ENCODE results near the gene ARHGDIB. TPM values are rescaled to one million over a fixed set of nuclear protein-coding genes. Genes with fewer than 3 reads are reported as not detected.

Gene ARHGDIB
- total RNA-seq, 1 experiment from 2014 or later, result 23.5 TPM

- Mint-ChIP-seq H3K4me3 (ENCODE audit: low read depth, unreplicated experiment) (no peak overlapping the region), H3K27me3 (ENCODE audit: unreplicated experiment) (no peaks in the 10 kb centered on the region), H3K4me1 (ENCODE audit: low read depth, unreplicated experiment) (peaks cover 36% of the 10 kb centered on the region), H3K9me3 (ENCODE audit: low read depth, unreplicated experiment) (no peaks in the 10 kb centered on the region), H3K27ac (ENCODE audit: unreplicated experiment) (no peak overlapping the region), H3K36me3 (ENCODE audit: insufficient read depth, unreplicated experiment) (no peaks in the 10 kb centered on the region)
- no peak for TF ChIP-seq CTCF (IDR thresholded peaks at IDR 0.05; ENCODE audit: unreplicated experiment)
- DNase-seq, result no peak
- intact Hi-C loops (cut with micrococcal nuclease; ENCODE audit: unreplicated experiment), result no loop called here
- no TSS peak for BruUV-seq (replicated peaks)
- CTCF ChIA-PET, result no interaction called here
Measured at GRCh38 chr12:14954269-14954668, 7.1 kb downstream of the ARHGDIB start.

- H3K27ac Mint-ChIP-seq (ENCODE audit: unreplicated experiment), result no peak overlapping the region
- H3K27me3 Mint-ChIP-seq (ENCODE audit: unreplicated experiment), result no peaks in the 10 kb centered on the region
- no peaks in the 10 kb centered on the region for H3K9me3 Mint-ChIP-seq (ENCODE audit: low read depth, unreplicated experiment)
- no peak for DNase-seq
- no peak overlapping the region for H3K4me3 Mint-ChIP-seq (ENCODE audit: low read depth, unreplicated experiment)
- peaks cover 42% of the 10 kb centered on the region for H3K4me1 Mint-ChIP-seq (ENCODE audit: low read depth, unreplicated experiment)
- no peak for TF ChIP-seq CTCF (IDR thresholded peaks at IDR 0.05; ENCODE audit: unreplicated experiment)
- H3K36me3 Mint-ChIP-seq (ENCODE audit: insufficient read depth, unreplicated experiment), result no peaks in the 10 kb centered on the region
- intact Hi-C loops (cut with micrococcal nuclease; ENCODE audit: unreplicated experiment), result no loop called here
- CTCF ChIA-PET, result no interaction called here
- BruUV-seq (replicated peaks), result no TSS peak
Measured at GRCh38 chr12:14953752-14954151, 7.6 kb downstream of the ARHGDIB start.

- Mint-ChIP-seq H3K27me3 (ENCODE audit: unreplicated experiment) (no peaks in the 10 kb centered on the region), H3K4me1 (ENCODE audit: low read depth, unreplicated experiment) (peaks cover 50% of the 10 kb centered on the region), H3K9me3 (ENCODE audit: low read depth, unreplicated experiment) (no peaks in the 10 kb centered on the region), H3K4me3 (ENCODE audit: low read depth, unreplicated experiment) (no peak overlapping the region), H3K27ac (ENCODE audit: unreplicated experiment) (peak overlapping the region; percentile 33), H3K36me3 (ENCODE audit: insufficient read depth, unreplicated experiment) (no peaks in the 10 kb centered on the region)
- no TSS peak for BruUV-seq (replicated peaks)
- no peak for TF ChIP-seq CTCF (IDR thresholded peaks at IDR 0.05; ENCODE audit: unreplicated experiment)
- intact Hi-C loops (cut with micrococcal nuclease; ENCODE audit: unreplicated experiment), result no loop called here
- CTCF ChIA-PET, result interaction anchor here (0.7 kb wide), 2 partner anchors 15 to 39 kb away, joined by 3 to 4 read pairs; no protein-coding TSS in a partner anchor
- peak; percentile 47 for DNase-seq
Measured at GRCh38 chr12:14952299-14952921, 9.0 kb downstream of the ARHGDIB start.

GRCh38 chr12:14951851-14952250 is 9.6 kb downstream of the ARHGDIB start:
- Mint-ChIP-seq H3K27ac (ENCODE audit: unreplicated experiment) (peak overlapping the region; percentile 71), H3K4me3 (ENCODE audit: low read depth, unreplicated experiment) (no peak overlapping the region), H3K27me3 (ENCODE audit: unreplicated experiment) (no peaks in the 10 kb centered on the region), H3K9me3 (ENCODE audit: low read depth, unreplicated experiment) (no peaks in the 10 kb centered on the region), H3K4me1 (ENCODE audit: low read depth, unreplicated experiment) (peaks cover 56% of the 10 kb centered on the region), H3K36me3 (ENCODE audit: insufficient read depth, unreplicated experiment) (no peaks in the 10 kb centered on the region)
- CTCF ChIA-PET, result interaction anchor here (0.7 kb wide), 2 partner anchors 14 to 38 kb away, joined by 3 to 4 read pairs; no protein-coding TSS in a partner anchor
- no peak for DNase-seq
- BruUV-seq (replicated peaks), result no TSS peak
- no peak for TF ChIP-seq CTCF (IDR thresholded peaks at IDR 0.05; ENCODE audit: unreplicated experiment)
- intact Hi-C loops (cut with micrococcal nuclease; ENCODE audit: unreplicated experiment), result no loop called here

Data from Calu3 (cell line).